Activated CD8-positive, alpha-beta T cell treated with anti-CD3 and anti-CD28 coated beads, Interleukin-2, amount 10 ng/mL, durations not matched to agents 7 days and 5 days (primary cell): ENCODE results near the gene ADPRH. TPM values are rescaled to one million over a fixed set of nuclear protein-coding genes. Genes with fewer than 3 reads are reported as not detected.

Experiments used
- ATAC-seq: fragments of 150-1000 bp; cut with Tn5 transposase; one replicate; pipeline ENCODE4 v1.10.0; 2021; ENCODE audit warnings: moderate library complexity
- CTCF ChIA-PET: fragments of 350-600 bp; sonication (Branson Sonifier 250); formaldehyde crosslinking; loops from one replicate; lab custom pipeline; 2021; ENCODE audit warnings: antibody characterized with exemption; lab: Charles Lee
- POLR2A ChIA-PET: fragments of 350-600 bp; sonication (Branson Sonifier 250); formaldehyde crosslinking; loops from one replicate; lab custom pipeline; 2021; ENCODE audit warnings: antibody characterized with exemption; lab: Charles Lee
- DNase-seq: peaks from one replicate; pipeline ENCODE4 v3.0.0-alpha.2; 2020
- H3K27ac Mint-ChIP-seq: one replicate; pipeline ENCODE4 v1.8.0; 2021; ENCODE audit warnings: mild to moderate bottlenecking, mixed read lengths
- H3K27me3 Mint-ChIP-seq: one replicate; pipeline ENCODE4 v1.8.0; 2021; ENCODE audit warnings: low read depth, mixed read lengths
- H3K36me3 Mint-ChIP-seq: one replicate; pipeline ENCODE4 v1.8.0; 2021; ENCODE audit warnings: low read depth, mixed read lengths
- H3K4me1 Mint-ChIP-seq: one replicate; pipeline ENCODE4 v1.8.0; 2021; ENCODE audit warnings: low read depth, mixed read lengths
- H3K4me3 Mint-ChIP-seq: one replicate; pipeline ENCODE4 v1.8.0; 2021; ENCODE audit warnings: mild to moderate bottlenecking, mixed read lengths
- H3K9me3 Mint-ChIP-seq: one replicate; pipeline ENCODE4 v1.8.0; 2022; ENCODE audit warnings: mixed read lengths; ENCODE audit not compliant: insufficient read depth
- total RNA-seq, 2 experiments: library from RNA; stranded (reverse); gene quantifications; one replicate each; pipeline ENCODE4 v1.2.3, GENCODE V29; 2021

ADPRH gene
- total RNA-seq = 1 to 10 TPM; 3.2 to 3.8 TPM

- peak within 1 kb of the TSS; percentile 91 for H3K4me3 Mint-ChIP-seq
- no peaks in the 10 kb centered on the region for H3K9me3 Mint-ChIP-seq
- DNase-seq (peak; percentile 61), ATAC-seq (peak; percentile 89)
- POLR2A ChIA-PET = interaction anchor here (1.4 to 1.9 kb wide), 4 partner anchors 10 to 97 kb away, joined by 3 to 6 read pairs (median 4); partner anchors contain the start of gene COX17
- no peaks in the 10 kb centered on the region for H3K36me3 Mint-ChIP-seq
- H3K27me3 Mint-ChIP-seq = peaks cover 4% of the 10 kb centered on the region
- CTCF ChIA-PET = interaction anchor here (1.0 to 1.8 kb wide), 5 partner anchors 9 to 96 kb away, joined by 3 to 7 read pairs (median 3); partner anchors contain the start of gene CD80
- peaks cover 26% of the 10 kb centered on the region for H3K4me1 Mint-ChIP-seq
- peak within 1 kb of the TSS; percentile 93 for H3K27ac Mint-ChIP-seq
Observed at GRCh38 chr3:119579366-119580066, at the start of gene ADPRH. TSS of gene ADPRH (plus strand) at chr3:119579492. CDS start at chr3:119582170, 2,678 bp downstream.

GRCh38 chr3:119529883-119530282 is 49.4 kb upstream of the ADPRH start:
- no peaks in the 10 kb centered on the region for H3K4me1 Mint-ChIP-seq
- ChIA-PET POLR2A (no interaction called here), CTCF (interaction anchor here (1.2 kb wide), 1 partner anchor 32 kb away, joined by 3 read pairs; no protein-coding TSS in a partner anchor)
- no peak for ATAC-seq
- peaks cover 65% of the 10 kb centered on the region for H3K36me3 Mint-ChIP-seq
- H3K9me3 Mint-ChIP-seq = no peaks in the 10 kb centered on the region
- no peaks in the 10 kb centered on the region for H3K27me3 Mint-ChIP-seq
- H3K27ac Mint-ChIP-seq = no peak overlapping the region
- H3K4me3 Mint-ChIP-seq = no peak overlapping the region
- DNase-seq = no peak

GRCh38 chr3:119530456-119530855 is 48.8 kb upstream of the ADPRH start:
- DNase-seq (no peak), ATAC-seq (no peak)
- ChIA-PET CTCF (interaction anchor here (1.2 kb wide), 1 partner anchor 31 kb away, joined by 3 read pairs; no protein-coding TSS in a partner anchor), POLR2A (no interaction called here)
- H3K27ac Mint-ChIP-seq = no peak overlapping the region
- peaks cover 65% of the 10 kb centered on the region for H3K36me3 Mint-ChIP-seq
- no peaks in the 10 kb centered on the region for H3K4me1 Mint-ChIP-seq
- no peaks in the 10 kb centered on the region for H3K9me3 Mint-ChIP-seq
- H3K4me3 Mint-ChIP-seq = no peak overlapping the region
- no peaks in the 10 kb centered on the region for H3K27me3 Mint-ChIP-seq

- no peak for DNase-seq
- H3K9me3 Mint-ChIP-seq = no peaks in the 10 kb centered on the region
- ChIA-PET POLR2A (interaction anchor here (0.6 kb wide), 1 partner anchor 41 kb away, joined by 3 read pairs; no protein-coding TSS in a partner anchor), CTCF (no interaction called here)
- peaks cover 61% of the 10 kb centered on the region for H3K36me3 Mint-ChIP-seq
- no peak overlapping the region for H3K4me3 Mint-ChIP-seq
- no peak overlapping the region for H3K27ac Mint-ChIP-seq
- H3K4me1 Mint-ChIP-seq = no peaks in the 10 kb centered on the region
- ATAC-seq = no peak
- H3K27me3 Mint-ChIP-seq = no peaks in the 10 kb centered on the region
Observed at GRCh38 chr3:119531151-119531550, 48.1 kb upstream of the ADPRH start.

GRCh38 chr3:119534296-119534695 is 45.0 kb upstream of the ADPRH start:
- H3K9me3 Mint-ChIP-seq = no peaks in the 10 kb centered on the region
- peaks cover 2% of the 10 kb centered on the region for H3K4me1 Mint-ChIP-seq
- H3K4me3 Mint-ChIP-seq = no peak overlapping the region
- CTCF ChIA-PET = no interaction called here
- H3K27me3 Mint-ChIP-seq = no peaks in the 10 kb centered on the region
- H3K27ac Mint-ChIP-seq = no peak overlapping the region
- ATAC-seq (no peak), DNase-seq (no peak)
- peaks cover 50% of the 10 kb centered on the region for H3K36me3 Mint-ChIP-seq
- POLR2A ChIA-PET = no interaction called here

GRCh38 chr3:119536757-119537156 is 42.5 kb upstream of the ADPRH start:
- Mint-ChIP-seq H3K36me3 (peaks cover 52% of the 10 kb centered on the region), H3K27me3 (no peaks in the 10 kb centered on the region), H3K4me1 (peaks cover 5% of the 10 kb centered on the region), H3K4me3 (no peak overlapping the region), H3K27ac (no peak overlapping the region), H3K9me3 (no peaks in the 10 kb centered on the region)
- DNase-seq = no peak
- ChIA-PET CTCF (no interaction called here), POLR2A (no interaction called here)
- ATAC-seq = no peak

- POLR2A ChIA-PET = no interaction called here
- H3K27me3 Mint-ChIP-seq = no peaks in the 10 kb centered on the region
- no peaks in the 10 kb centered on the region for H3K9me3 Mint-ChIP-seq
- CTCF ChIA-PET = interaction anchor here (0.8 to 1.1 kb wide), 2 partner anchors 8 to 20 kb away, joined by 3 read pairs; no protein-coding TSS in a partner anchor
- H3K36me3 Mint-ChIP-seq = peaks cover 54% of the 10 kb centered on the region
- no peak overlapping the region for H3K4me3 Mint-ChIP-seq
- ATAC-seq = no peak
- H3K27ac Mint-ChIP-seq = no peak overlapping the region
- H3K4me1 Mint-ChIP-seq = peaks cover 5% of the 10 kb centered on the region
- DNase-seq = no peak
Observed at GRCh38 chr3:119538772-119539171, 40.5 kb upstream of the ADPRH start.

GRCh38 chr3:119541547-119541946 is 37.7 kb upstream of the ADPRH start:
- no peak for ATAC-seq
- peaks cover 5% of the 10 kb centered on the region for H3K4me1 Mint-ChIP-seq
- H3K27me3 Mint-ChIP-seq = no peaks in the 10 kb centered on the region
- no peak for DNase-seq
- POLR2A ChIA-PET = interaction anchor here (0.6 kb wide), 1 partner anchor 323 kb away, joined by 3 read pairs; no protein-coding TSS in a partner anchor
- no peak overlapping the region for H3K4me3 Mint-ChIP-seq
- CTCF ChIA-PET = interaction anchor here (1.0 to 1.5 kb wide), 2 partner anchors 15 to 18 kb away, joined by 4 to 5 read pairs; partner anchors contain the start of gene CD80
- no peak overlapping the region for H3K27ac Mint-ChIP-seq
- H3K36me3 Mint-ChIP-seq = peaks cover 69% of the 10 kb centered on the region
- H3K9me3 Mint-ChIP-seq = no peaks in the 10 kb centered on the region

GRCh38 chr3:119542168-119542767 is 37.0 kb upstream of the ADPRH start:
- Mint-ChIP-seq H3K27me3 (no peaks in the 10 kb centered on the region), H3K9me3 (no peaks in the 10 kb centered on the region), H3K36me3 (peaks cover 68% of the 10 kb centered on the region), H3K4me3 (no peak overlapping the region), H3K4me1 (peaks cover 5% of the 10 kb centered on the region), H3K27ac (no peak overlapping the region)
- ChIA-PET POLR2A (no interaction called here), CTCF (interaction anchor here (1.1 to 1.5 kb wide), 2 partner anchors 15 to 17 kb away, joined by 4 to 5 read pairs; partner anchors contain the start of gene CD80)
- ATAC-seq (no peak), DNase-seq (no peak)

GRCh38 chr3:119543147-119543546 is 36.1 kb upstream of the ADPRH start:
- ATAC-seq = no peak
- Mint-ChIP-seq H3K27me3 (no peaks in the 10 kb centered on the region), H3K27ac (no peak overlapping the region), H3K4me1 (peaks cover 5% of the 10 kb centered on the region), H3K4me3 (no peak overlapping the region), H3K9me3 (no peaks in the 10 kb centered on the region), H3K36me3 (peaks cover 70% of the 10 kb centered on the region)
- POLR2A ChIA-PET = no interaction called here
- no peak for DNase-seq
- CTCF ChIA-PET = interaction anchor here (0.7 to 1.1 kb wide), 2 partner anchors 14 to 17 kb away, joined by 3 to 4 read pairs; partner anchors contain the start of gene CD80

- Mint-ChIP-seq H3K4me1 (peaks cover 5% of the 10 kb centered on the region), H3K27ac (no peak overlapping the region), H3K27me3 (no peaks in the 10 kb centered on the region), H3K36me3 (peaks cover 63% of the 10 kb centered on the region), H3K4me3 (no peak overlapping the region), H3K9me3 (no peaks in the 10 kb centered on the region)
- ATAC-seq (no peak), DNase-seq (no peak)
- ChIA-PET POLR2A (interaction anchor here (1.6 kb wide), 1 partner anchor 8 kb away, joined by 5 read pairs; no protein-coding TSS in a partner anchor), CTCF (interaction anchor here (1.1 to 1.5 kb wide), 2 partner anchors 8 to 12 kb away, joined by 3 read pairs; partner anchors contain the start of gene CD80)
Observed at GRCh38 chr3:119547227-119547626, 32.1 kb upstream of the ADPRH start.
